Hepatocyte (in vitro differentiated cells): ENCODE data around the gene IRAG1. TPM values are rescaled to one million over a fixed set of nuclear protein-coding genes. Genes with fewer than 3 reads are reported as not detected.

Experiments used
- DNase-seq: peaks from one replicate; pipeline ENCODE4 v3.0.0-alpha.2; 2016; ENCODE audit warnings: low spot score
- H2AFZ ChIP-seq: fragments of 200-600 bp; sonication (generic); 2 replicates; pipeline ENCODE4 v1.6.0; 2016; ENCODE audit warnings: antibody characterized with exemption, mild to moderate bottlenecking
- H3K27ac ChIP-seq: fragments of 200-600 bp; sonication (generic); 2 replicates; pipeline ENCODE4 v1.5.1; 2016; ENCODE audit warnings: mild to moderate bottlenecking
- H3K27me3 ChIP-seq: fragments of 200-600 bp; sonication (generic); 2 replicates; pipeline ENCODE4 v1.6.1; 2016
- H3K36me3 ChIP-seq: fragments of 200-600 bp; sonication (generic); replicated peaks from 2 replicates; pipeline ENCODE4 v1.5.1; 2016; ENCODE audit warnings: low read depth; ENCODE audit not compliant: insufficient read depth
- H3K4me1 ChIP-seq: fragments of 200-600 bp; sonication (generic); 2 replicates; pipeline ENCODE4 v1.5.1; 2016; ENCODE audit warnings: mild to moderate bottlenecking, moderate library complexity; ENCODE audit not compliant: insufficient read depth
- H3K4me2 ChIP-seq: fragments of 200-600 bp; sonication (generic); 2 replicates; pipeline ENCODE4 v1.6.0; 2016
- H3K4me3 ChIP-seq: fragments of 200-600 bp; sonication (generic); 2 replicates; pipeline ENCODE4 v1.5.1; 2016; ENCODE audit warnings: mild to moderate bottlenecking
- H3K79me2 ChIP-seq: fragments of 200-600 bp; sonication (generic); 2 replicates; pipeline ENCODE4 v1.6.0; 2017; ENCODE audit warnings: mild to moderate bottlenecking
- H3K9me2 ChIP-seq: fragments of 200-600 bp; sonication (generic); replicated peaks from 2 replicates; pipeline ENCODE4 v1.6.0; 2017; ENCODE audit warnings: mild to moderate bottlenecking; ENCODE audit not compliant: insufficient read depth
- H3K9me3 ChIP-seq: fragments of 200-600 bp; sonication (generic); 2 replicates; pipeline ENCODE4 v1.5.1; 2016; ENCODE audit warnings: low read depth, mild to moderate bottlenecking
- H4K20me1 ChIP-seq: fragments of 200-600 bp; sonication (generic); 2 replicates; pipeline ENCODE4 v1.6.0; 2016; ENCODE audit warnings: mild to moderate bottlenecking; ENCODE audit not compliant: insufficient read depth, poor library complexity, severe bottlenecking
- EZH2 ChIP-seq: fragments of 200-600 bp; sonication (generic); IDR thresholded peaks from 2 replicates; pipeline ENCODE4 v1.6.1; 2016; ENCODE audit warnings: antibody characterized with exemption, mild to moderate bottlenecking, borderline replicate concordance
- EZH2phosphoT487 ChIP-seq: fragments of 200-600 bp; sonication (generic); IDR thresholded peaks from one replicate; pipeline ENCODE4 v1.6.1; 2018; ENCODE audit warnings: antibody characterized with exemption, mild to moderate bottlenecking, low read depth, moderate library complexity; ENCODE audit not compliant: unreplicated experiment, severe bottlenecking
- WGBS: methylation state at CpG from one replicate; pipeline ENCODE4 v1.1.6; 2016; ENCODE audit warnings: low lambda C conversion rate; ENCODE audit errors: missing lambda C conversion rate; 5-methylcytosine and 5-hydroxymethylcytosine counted together
- polyA plus RNA-seq: library from polyadenylated mRNA; unstranded; fragments of >200 nt; fragmentation: Nextera tagmentation; extraction: Ambion mirVana; gene quantifications from 2 replicates; pipeline ENCODE4 v1.2.1, GENCODE V29; 2016
- total RNA-seq: library from RNA; depleted of rRNA; stranded (reverse); fragments of >200 nt; gene quantifications from 2 replicates; pipeline ENCODE4 v1.2.3, GENCODE V29; 2014
- TF ChIP-seq, protein P1 (sequence below): fragments of 200-600 bp; sonication (generic); IDR thresholded peaks from 2 replicates; pipeline ENCODE4 v1.5.1; 2016; ENCODE audit warnings: antibody characterized with exemption, mild to moderate bottlenecking; ENCODE audit not compliant: poor library complexity

The IRAG1 gene
- total and polyA plus RNA-seq, 2 experiments from 2014 or later, result 3.1 to 5.7 TPM

DNA sequence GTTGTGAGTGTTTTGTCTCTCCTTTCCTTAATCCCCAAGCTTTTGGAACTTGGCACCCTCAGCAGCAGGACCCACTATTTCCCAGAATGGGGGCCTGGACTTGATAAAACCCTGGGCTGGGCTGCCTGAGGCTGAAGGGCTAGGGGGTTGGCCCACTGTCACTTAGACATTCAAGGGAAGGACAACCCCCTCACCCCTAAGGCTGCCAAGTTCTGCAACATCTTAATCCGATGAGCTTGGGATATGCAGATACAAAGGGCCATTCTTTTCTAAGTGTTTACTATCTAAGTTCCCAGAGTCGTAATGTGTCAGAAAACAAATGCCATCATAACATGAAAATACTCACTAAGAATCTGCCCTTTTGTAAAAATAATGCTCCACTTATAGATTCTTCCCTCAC, 42.9 kb downstream of the IRAG1 start:
- Histone ChIP-seq H3K36me3 (no peaks in the 10 kb centered on the region), H3K9me2 (no peaks in the 10 kb centered on the region), H3K4me1 (peaks cover 6% of the 10 kb centered on the region), H3K79me2 (no peaks in the 10 kb centered on the region), H3K9me3 (no peaks in the 10 kb centered on the region), H3K4me3 (no peak overlapping the region), H4K20me1 (no peaks in the 10 kb centered on the region), H3K27me3 (no peaks in the 10 kb centered on the region), H3K27ac (no peak overlapping the region), H2AFZ (no peak overlapping the region), H3K4me2 (no peak overlapping the region)
- no peak for DNase-seq
- 75% methylated on average over 2 of the region's 2 CpGs for WGBS
- TF ChIP-seq, protein P1, sequence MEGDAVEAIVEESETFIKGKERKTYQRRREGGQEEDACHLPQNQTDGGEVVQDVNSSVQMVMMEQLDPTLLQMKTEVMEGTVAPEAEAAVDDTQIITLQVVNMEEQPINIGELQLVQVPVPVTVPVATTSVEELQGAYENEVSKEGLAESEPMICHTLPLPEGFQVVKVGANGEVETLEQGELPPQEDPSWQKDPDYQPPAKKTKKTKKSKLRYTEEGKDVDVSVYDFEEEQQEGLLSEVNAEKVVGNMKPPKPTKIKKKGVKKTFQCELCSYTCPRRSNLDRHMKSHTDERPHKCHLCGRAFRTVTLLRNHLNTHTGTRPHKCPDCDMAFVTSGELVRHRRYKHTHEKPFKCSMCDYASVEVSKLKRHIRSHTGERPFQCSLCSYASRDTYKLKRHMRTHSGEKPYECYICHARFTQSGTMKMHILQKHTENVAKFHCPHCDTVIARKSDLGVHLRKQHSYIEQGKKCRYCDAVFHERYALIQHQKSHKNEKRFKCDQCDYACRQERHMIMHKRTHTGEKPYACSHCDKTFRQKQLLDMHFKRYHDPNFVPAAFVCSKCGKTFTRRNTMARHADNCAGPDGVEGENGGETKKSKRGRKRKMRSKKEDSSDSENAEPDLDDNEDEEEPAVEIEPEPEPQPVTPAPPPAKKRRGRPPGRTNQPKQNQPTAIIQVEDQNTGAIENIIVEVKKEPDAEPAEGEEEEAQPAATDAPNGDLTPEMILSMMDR, result no peak
- TF ChIP-seq EZH2 (no peak), EZH2phosphoT487 (no peak)

DNA sequence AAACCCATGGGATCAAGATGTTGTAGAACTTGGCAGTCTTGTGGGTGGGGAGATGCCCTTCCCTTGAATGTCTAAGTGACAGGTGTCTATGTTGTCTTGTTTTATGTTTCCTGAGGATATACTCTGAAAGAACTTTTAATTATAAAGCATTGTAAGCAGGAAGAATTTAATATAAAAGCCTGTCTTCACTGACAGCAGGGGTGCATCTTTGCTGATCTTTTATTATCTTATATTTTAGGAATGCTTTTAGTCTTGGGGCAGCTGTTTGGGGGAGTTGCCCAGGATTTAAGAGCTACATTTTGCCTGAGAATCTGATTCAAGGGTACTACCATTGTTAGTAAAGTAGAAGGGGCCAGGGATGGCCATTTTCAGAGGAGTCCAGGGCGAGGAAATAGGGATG, 43.4 kb downstream of the IRAG1 start:
- no peak for DNase-seq
- no peaks in the 10 kb centered on the region for H4K20me1 ChIP-seq
- no peak overlapping the region for H3K4me2 ChIP-seq
- WGBS, result 50% methylated on average over 1 of the region's 1 CpG
- no peaks in the 10 kb centered on the region for H3K9me2 ChIP-seq
- no peaks in the 10 kb centered on the region for H3K36me3 ChIP-seq
- H3K9me3 ChIP-seq, result no peaks in the 10 kb centered on the region
- peaks cover 1% of the 10 kb centered on the region for H3K4me1 ChIP-seq
- H3K4me3 ChIP-seq, result no peak overlapping the region
- no peak overlapping the region for H2AFZ ChIP-seq
- no peak overlapping the region for H3K27ac ChIP-seq
- no peaks in the 10 kb centered on the region for H3K27me3 ChIP-seq
- TF ChIP-seq EZH2 (no peak), EZH2phosphoT487 (no peak)
- TF ChIP-seq, protein P1, result no peak
- H3K79me2 ChIP-seq, result no peaks in the 10 kb centered on the region

DNA sequence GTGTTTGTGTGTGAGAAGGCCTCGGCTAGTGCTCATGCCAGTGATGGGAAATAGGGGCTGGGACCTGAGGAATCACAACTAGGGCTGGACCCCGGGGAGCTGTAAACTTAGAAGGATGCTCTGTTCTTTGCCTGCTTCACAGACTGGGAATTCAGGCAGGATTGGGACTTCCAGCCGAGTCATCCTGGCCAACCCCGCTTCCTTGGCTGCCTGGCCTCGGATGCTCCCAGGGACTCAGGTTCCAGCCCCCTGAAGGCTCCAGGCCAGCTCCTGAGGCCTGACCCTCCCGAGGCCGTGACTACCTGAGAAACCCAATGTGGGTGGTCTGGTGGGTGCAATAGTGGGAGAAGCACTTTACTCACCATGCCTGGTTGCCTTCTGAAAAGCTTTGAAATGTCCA, 44.7 kb downstream of the IRAG1 start:
- DNase-seq, result no peak
- no peaks in the 10 kb centered on the region for H4K20me1 ChIP-seq
- no peak overlapping the region for H3K4me3 ChIP-seq
- H3K4me1 ChIP-seq, result no peaks in the 10 kb centered on the region
- H3K27ac ChIP-seq, result no peak overlapping the region
- no peaks in the 10 kb centered on the region for H3K9me3 ChIP-seq
- H3K9me2 ChIP-seq, result no peaks in the 10 kb centered on the region
- no peak overlapping the region for H2AFZ ChIP-seq
- H3K36me3 ChIP-seq, result no peaks in the 10 kb centered on the region
- no peak overlapping the region for H3K4me2 ChIP-seq
- TF ChIP-seq EZH2 (no peak), EZH2phosphoT487 (no peak)
- TF ChIP-seq, protein P1, result no peak
- no peaks in the 10 kb centered on the region for H3K79me2 ChIP-seq
- no peaks in the 10 kb centered on the region for H3K27me3 ChIP-seq
- WGBS, result 88% methylated on average over 7 of the region's 7 CpGs
